Fibroblast of the conjunctiva (primary cell): ENCODE results near the gene MYH6.
"Not testable (repeated sequence)": the region's sequence is repeated elsewhere in the genome, so short reads cannot be mapped to it uniquely, and the experiment has no call there.

Experiments
- DNase-seq: peaks from one replicate; pipeline ENCODE4 v3.0.0-alpha.2; 2010; ENCODE audit warnings: low read depth

The MYH6 gene

GRCh38 chr14:23435543-23436326, 27.7 kb upstream of the MYH6 start, which contains the start of gene MYH7:
Gene MYH7 (minus strand): TSS chr14:23435660. CDS start chr14:23433732, 1,928 bp downstream.
- no peak for DNase-seq

- DNase-seq: no peak
Measured at GRCh38 chr14:23434488-23435222, 26.6 kb upstream of the MYH6 start.

GRCh38 chr14:23433457-23433856, 25.4 kb upstream of the MYH6 start:
- no peak for DNase-seq

GRCh38 chr14:23432946-23433345, 24.9 kb upstream of the MYH6 start:
- DNase-seq: no peak

GRCh38 chr14:23432102-23432925, 24.2 kb upstream of the MYH6 start:
- DNase-seq: no peak

GRCh38 chr14:23431486-23431885, 23.4 kb upstream of the MYH6 start:
- no peak for DNase-seq

- DNase-seq: no peak
Measured at GRCh38 chr14:23430723-23431085, 22.6 kb upstream of the MYH6 start.

DNA sequence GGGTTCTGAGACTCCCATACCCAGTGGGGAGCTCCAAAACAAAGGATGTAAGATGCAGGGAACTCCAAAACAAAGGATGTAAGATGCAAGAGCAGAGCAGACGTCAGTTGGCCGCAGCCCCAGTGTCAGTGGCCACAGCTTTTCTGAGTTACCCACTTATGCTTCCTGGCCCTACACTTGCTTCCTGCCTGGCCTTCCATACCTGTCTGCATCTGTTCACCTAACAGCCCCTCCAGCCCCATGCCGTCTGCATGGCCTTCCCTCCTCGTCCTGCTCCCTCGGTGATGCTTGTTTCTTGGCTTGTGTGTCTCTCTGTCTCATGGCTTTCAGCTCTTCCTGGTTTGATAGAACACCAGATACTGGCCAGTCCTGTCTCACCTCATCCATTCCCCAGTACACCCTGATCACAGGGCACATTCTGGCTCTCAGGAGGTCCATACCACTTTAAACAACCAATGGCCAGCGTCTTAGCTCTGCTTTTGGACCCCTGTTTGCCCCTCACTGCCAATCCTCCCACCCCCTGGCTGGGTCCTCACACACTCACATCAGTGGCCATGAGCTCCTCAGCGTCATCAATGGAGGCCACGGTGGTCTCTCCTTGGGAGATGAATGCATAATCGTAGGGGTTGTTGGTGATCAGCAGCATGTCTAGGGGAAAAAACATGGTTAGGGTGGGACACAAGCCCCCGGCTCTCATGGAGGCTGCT, 22.1 kb upstream of the MYH6 start:
- no peak for DNase-seq

DNA sequence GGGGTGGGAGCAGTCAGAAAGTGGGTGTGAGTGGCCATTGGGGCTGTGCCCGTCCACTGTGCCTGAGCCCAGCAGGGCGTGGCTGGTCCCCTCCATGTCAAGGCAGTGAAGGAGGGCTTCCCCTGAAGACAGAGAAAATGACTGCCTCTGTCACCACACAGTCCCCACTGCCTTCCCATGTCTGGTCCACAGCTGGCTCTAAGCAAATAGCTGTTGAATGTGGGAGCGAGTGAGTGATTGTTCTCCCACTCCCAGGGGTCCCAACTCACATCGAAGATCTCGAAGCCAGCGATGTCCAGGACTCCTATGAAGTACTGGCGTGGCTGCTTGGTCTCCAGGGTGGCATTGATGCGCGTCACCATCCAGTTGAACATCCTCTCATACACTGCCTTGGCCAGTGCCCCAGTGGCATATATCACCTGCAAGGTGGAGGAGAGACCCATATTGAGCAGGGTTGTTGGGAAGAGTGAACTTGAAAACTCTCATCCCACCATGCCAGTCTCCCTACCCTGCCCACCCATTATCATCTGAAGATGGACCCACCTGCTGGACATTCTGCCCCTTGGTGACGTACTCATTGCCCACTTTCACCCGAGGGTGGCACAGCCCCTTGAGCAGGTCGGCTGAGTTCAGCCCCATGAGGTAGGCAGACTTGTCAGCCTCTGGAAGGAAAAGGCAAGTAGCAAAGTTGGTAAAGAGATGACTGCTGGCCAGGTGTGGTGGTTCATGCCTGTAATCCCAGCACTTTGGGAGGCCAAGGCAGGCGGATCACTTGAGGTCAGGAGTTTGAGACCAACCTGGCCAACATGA, 20.8 kb upstream of the MYH6 start:
- no peak for DNase-seq

DNA sequence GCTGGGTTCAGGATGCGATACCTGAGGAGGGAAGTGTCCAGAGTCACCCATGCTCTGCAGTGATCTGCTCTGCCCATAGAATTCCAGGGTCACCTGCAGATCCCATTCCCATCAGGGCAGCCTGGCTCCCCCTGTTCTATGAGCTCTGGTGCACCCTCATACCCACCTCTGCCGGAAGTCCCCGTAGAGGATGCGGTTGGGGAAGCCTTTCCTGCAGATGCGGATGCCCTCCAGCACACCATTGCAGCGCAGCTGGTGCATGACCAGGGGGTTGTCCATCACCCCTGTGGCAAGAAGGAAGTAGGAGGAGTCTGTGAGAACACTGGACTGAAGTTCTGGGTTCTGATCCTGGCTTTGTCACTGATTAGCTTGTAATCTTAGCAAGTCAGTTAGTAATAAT, 17.7 kb upstream of the MYH6 start:
- DNase-seq: not testable (repeated sequence)

- DNase-seq: no peak
Measured at GRCh38 chr14:23425169-23425568, 17.1 kb upstream of the MYH6 start.

GRCh38 chr14:23423657-23424056, 15.6 kb upstream of the MYH6 start:
- DNase-seq: no peak

GRCh38 chr14:23421594-23421993, 13.5 kb upstream of the MYH6 start:
- no peak for DNase-seq

DNA sequence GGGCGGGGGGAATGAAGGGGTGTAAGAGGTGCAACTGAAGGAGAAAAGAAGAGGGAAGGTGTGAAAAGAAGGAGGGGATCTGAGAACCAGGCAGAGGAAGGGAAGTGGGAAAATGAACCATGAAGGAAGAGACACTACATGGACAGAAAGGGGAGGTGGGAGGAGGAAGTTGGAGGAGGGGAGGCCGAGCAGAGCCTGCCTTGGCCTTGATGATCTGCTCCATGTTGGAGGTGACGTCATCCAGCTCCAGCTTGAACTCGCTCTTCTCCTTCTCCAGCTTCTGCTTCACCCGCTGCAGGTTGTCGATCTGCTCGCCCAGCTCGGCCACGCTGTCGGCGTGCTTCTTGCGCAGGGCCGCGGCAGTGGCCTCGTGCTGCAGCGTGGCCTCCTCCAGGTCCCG, 11.6 kb upstream of the MYH6 start:
- DNase-seq: not testable (repeated sequence)

DNA sequence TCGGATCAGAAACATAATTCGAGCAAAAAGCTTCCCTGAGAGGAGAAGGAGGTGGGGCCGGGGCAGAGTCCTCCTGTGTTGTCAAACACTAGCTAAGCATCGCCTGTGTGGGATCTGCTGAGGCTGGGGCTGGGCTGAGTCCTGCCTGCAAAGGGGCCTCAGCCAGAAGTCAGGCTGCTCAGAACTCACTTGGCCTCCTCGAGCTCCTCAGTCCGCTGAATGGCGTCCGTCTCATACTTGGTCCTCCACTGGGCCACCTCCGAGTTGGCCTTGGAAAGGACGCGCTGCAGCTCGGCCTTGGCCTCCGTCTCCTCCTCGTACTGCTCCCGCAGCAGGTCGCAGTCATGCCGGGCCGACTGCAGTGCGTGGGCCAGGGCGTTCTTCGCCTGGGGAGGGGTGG, 9.9 kb upstream of the MYH6 start:
- DNase-seq: no peak

DNA sequence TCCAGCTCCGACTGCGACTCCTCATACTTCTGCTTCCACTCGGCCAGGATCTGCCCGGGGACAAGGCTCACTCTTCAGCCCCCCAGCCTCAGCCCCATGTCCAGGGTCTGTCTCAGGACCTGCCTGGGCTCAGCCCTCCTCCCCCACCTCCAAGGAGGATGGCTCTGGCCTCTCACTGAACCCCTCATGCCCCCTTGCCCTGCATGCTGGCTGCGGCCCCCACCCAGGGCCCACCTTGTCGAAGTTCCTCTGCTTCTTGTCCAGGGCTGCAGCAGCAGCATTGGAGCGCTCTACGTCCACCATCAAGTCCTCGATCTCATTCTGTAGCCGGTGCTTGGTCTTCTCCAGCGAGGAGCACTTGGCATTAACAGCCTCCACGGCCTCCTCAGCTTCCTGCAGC, 9.2 kb upstream of the MYH6 start:
- not testable (repeated sequence) for DNase-seq

GRCh38 chr14:23416801-23417200, 8.7 kb upstream of the MYH6 start:
- DNase-seq: no peak

DNA sequence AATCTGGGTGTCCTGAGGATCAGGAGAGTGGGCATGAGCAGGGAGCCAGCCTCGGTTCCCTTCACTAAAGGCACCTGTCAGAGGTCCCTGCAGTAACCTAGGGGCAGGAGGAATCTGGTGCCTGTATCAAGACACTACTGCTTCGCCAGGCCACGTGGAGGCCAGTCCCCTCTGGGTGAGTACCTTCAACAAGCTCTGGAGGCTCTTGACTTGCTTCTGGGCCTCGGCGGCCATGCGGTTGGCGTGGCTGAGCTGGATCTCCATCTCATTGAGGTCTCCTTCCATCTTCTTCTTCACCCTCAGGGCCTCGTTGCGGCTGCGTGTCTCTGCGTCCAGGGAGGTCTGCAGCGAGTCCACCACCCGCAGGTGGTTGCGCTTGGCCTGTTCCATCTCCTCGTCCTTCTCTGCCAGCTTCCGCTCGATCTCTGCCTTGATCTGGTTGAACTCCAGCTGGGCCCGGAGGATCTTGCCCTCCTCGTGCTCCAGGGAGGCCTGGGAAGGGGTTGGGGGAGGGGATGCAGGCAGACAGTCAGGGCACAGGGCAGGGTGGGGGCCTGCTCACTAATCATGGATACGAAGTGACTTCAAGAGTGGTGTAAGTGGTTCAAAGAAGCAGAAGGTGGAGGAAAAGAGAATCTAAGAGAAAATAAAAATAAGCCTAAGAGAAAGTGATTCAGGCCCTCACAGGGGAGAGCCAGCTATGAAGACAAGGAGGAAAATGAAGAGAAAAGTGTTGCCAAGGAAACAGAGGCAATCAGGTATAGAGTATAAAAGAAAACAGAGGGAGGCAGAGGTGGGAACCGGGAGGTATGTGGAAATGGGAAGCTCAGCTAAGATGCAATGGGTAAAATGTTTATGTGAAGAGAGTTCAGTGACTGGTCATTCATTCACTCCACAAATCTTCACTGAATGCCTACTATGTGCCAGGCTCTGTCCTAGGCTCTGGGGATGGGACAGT, 8.0 kb upstream of the MYH6 start:
- DNase-seq: no peak

- DNase-seq: no peak
Measured at GRCh38 chr14:23414906-23415820, 7.1 kb upstream of the MYH6 start.
